B cell (primary cell): ENCODE measurements around the gene GADD45A. TPM values are rescaled to one million over a fixed set of nuclear protein-coding genes. Genes with fewer than 3 reads are reported as not detected.

ENCODE experiments used
- ATAC-seq: fragments of 200-7000 bp; cut with Tn5 transposase; one replicate; pipeline ENCODE4 v1.10.0; 2021; ENCODE audit warnings: low read depth, mild to moderate bottlenecking, moderate number of reproducible peaks, moderate library complexity
- CTCF ChIA-PET: fragments of 350-600 bp; sonication (Branson Sonifier 250); formaldehyde crosslinking; loops from one replicate; lab custom pipeline; 2021; ENCODE audit warnings: antibody characterized with exemption, inconsistent platforms; lab: Charles Lee
- POLR2A ChIA-PET: fragments of 350-600 bp; sonication (Branson Sonifier 250); formaldehyde crosslinking; loops from one replicate; lab custom pipeline; 2021; ENCODE audit warnings: antibody characterized with exemption; lab: Charles Lee
- DNase-seq: peaks from one replicate; pipeline ENCODE4 v3.0.0; 2013
- H2AFZ ChIP-seq: 2 replicates; pipeline ENCODE4 v1.6.1; 2012; ENCODE audit warnings: mild to moderate bottlenecking, low read depth, low read length; ENCODE audit not compliant: insufficient read depth, poor library complexity, severe bottlenecking
- H3K27ac ChIP-seq, 2 donors: 1 replicate in 1 of 2; 2 replicates in 1 of 2; pipeline ENCODE4 v1.5.1; 2012 to 2013; ENCODE audit warnings: low read length in 2 of 2, mild to moderate bottlenecking in 2 of 2, moderate library complexity in 1 of 2
- H3K27me3 ChIP-seq, 4 experiments: fragments of 200-600 bp in 1 of 4; sonication (generic) in 1 of 4; replicated peaks in 1 of 4; 1 replicate in 2 of 4; 2 replicates in 2 of 4; pipeline versions ENCODE4 v1.6.1 to v1.7.0; 2013 to 2016; ENCODE audit warnings: low read length in 3 of 4, mild to moderate bottlenecking in 2 of 4, mixed read lengths in 1 of 4, moderate library complexity in 1 of 4; ENCODE audit not compliant: insufficient read depth in 4 of 4, control insufficient read depth in 3 of 4; ENCODE audit errors: control extremely low read depth in 1 of 4
- H3K36me3 ChIP-seq, 2 experiments: replicated peaks in 1 of 2; 1 replicate in 1 of 2; 2 replicates in 1 of 2; pipeline versions ENCODE4 v1.6.1 to v1.7.1; 2013; ENCODE audit warnings: low read length in 1 of 2; ENCODE audit not compliant: insufficient read depth in 2 of 2, control insufficient read depth in 1 of 2; ENCODE audit errors: control extremely low read depth in 1 of 2, extremely low read depth in 1 of 2
- H3K4me1 ChIP-seq, 2 donors: fragments of 200-600 bp in 1 of 2; sonication (generic) in 1 of 2; 1 replicate in 1 of 2; 2 replicates in 1 of 2; pipeline versions ENCODE4 v1.5.1 to v1.6.1; 2013 to 2017; ENCODE audit warnings: low read length in 2 of 2; ENCODE audit not compliant: control insufficient read depth in 2 of 2, insufficient read depth in 2 of 2
- H3K4me2 ChIP-seq: replicated peaks from 2 replicates; pipeline ENCODE3; 2012; ENCODE audit warnings: mild to moderate bottlenecking, low read depth, low read length; ENCODE audit not compliant: poor library complexity, severe bottlenecking
- H3K4me3 ChIP-seq, 5 experiments: fragments of 200-600 bp in 1 of 5; sonication (generic) in 1 of 5; 1 replicate in 3 of 5; 2 replicates in 2 of 5; pipeline versions ENCODE4 v1.5.1 to v1.7.0; 2011 to 2016; ENCODE audit warnings: low read length in 4 of 5, mild to moderate bottlenecking in 4 of 5, low read depth in 2 of 5, control low read depth in 1 of 5, moderate library complexity in 1 of 5; ENCODE audit not compliant: insufficient read depth in 1 of 5; ENCODE audit errors: control extremely low read depth in 1 of 5, extremely low read depth in 1 of 5
- H3K79me2 ChIP-seq: fragments of 200-600 bp; sonication (generic); one replicate; pipeline ENCODE4 v1.6.0; 2016; ENCODE audit warnings: low read length; ENCODE audit not compliant: control insufficient read depth, insufficient read depth
- H3K9ac ChIP-seq: fragments of 200-600 bp; sonication (generic); 2 replicates; pipeline ENCODE4 v1.6.1; 2017; ENCODE audit warnings: mild to moderate bottlenecking, low read length, moderate library complexity
- H3K9me3 ChIP-seq, 3 donors: one replicate each; pipeline versions ENCODE4 v1.6.1 to v1.7.1; 2013; ENCODE audit warnings: low read length in 2 of 3; ENCODE audit not compliant: control insufficient read depth in 2 of 3, insufficient read depth in 1 of 3; ENCODE audit errors: control extremely low read depth in 1 of 3
- H4K20me1 ChIP-seq: 2 replicates; pipeline ENCODE4 v1.6.0; 2012; ENCODE audit warnings: mild to moderate bottlenecking, low read length; ENCODE audit not compliant: insufficient read depth, control insufficient read depth, poor library complexity, severe bottlenecking
- H3K27ac Mint-ChIP-seq: one replicate; pipeline ENCODE4 v1.8.0; 2021; ENCODE audit warnings: mixed read lengths
- H3K27me3 Mint-ChIP-seq: one replicate; pipeline ENCODE4 v1.8.0; 2021; ENCODE audit warnings: mixed read lengths
- H3K4me1 Mint-ChIP-seq: one replicate; pipeline ENCODE4 v1.8.0; 2021; ENCODE audit warnings: mixed read lengths
- H3K4me3 Mint-ChIP-seq: one replicate; pipeline ENCODE4 v1.8.0; 2021; ENCODE audit warnings: mixed read lengths
- H3K9me3 Mint-ChIP-seq: one replicate; pipeline ENCODE4 v1.8.0; 2022; ENCODE audit warnings: mixed read lengths; ENCODE audit not compliant: insufficient read depth
- CTCF ChIP-seq: fragments of 200-600 bp; IDR thresholded peaks from one replicate; pipeline ENCODE4 v1.8.0; 2022; ENCODE audit warnings: antibody characterized with exemption, mild to moderate bottlenecking
- EZH2 ChIP-seq: IDR thresholded peaks from 2 replicates; pipeline ENCODE4 v1.6.1; 2012; ENCODE audit warnings: borderline replicate concordance, low read depth, mild to moderate bottlenecking, moderate library complexity, low read length; ENCODE audit not compliant: insufficient read depth, poor library complexity, severe bottlenecking
- WGBS: methylation state at CpG from one replicate; pipeline ENCODE4 v1.1.5; 2013; ENCODE audit warnings: missing lambda C conversion rate; ENCODE audit not compliant: insufficient coverage; 5-methylcytosine and 5-hydroxymethylcytosine counted together
- intact Hi-C: fragments of 100-400 bp; cut with micrococcal nuclease; formaldehyde crosslinking; loops from one replicate; pipeline ENCODE4 v1.10.0; 2022
- polyA plus RNA-seq: library from polyadenylated mRNA; depleted of rRNA; stranded (reverse); fragments of >200 nt; gene quantifications from 2 replicates; pipeline ENCODE4 v1.2.3, GENCODE V29; 2012
- total RNA-seq, 2 donors: library from RNA; stranded (reverse); fragments of 120-200 nt in 1 of 2; gene quantifications; 1 replicate in 1 of 2; 2 replicates in 1 of 2; pipeline versions ENCODE4 v1.2.3 to v1.2.4, GENCODE V29; 2013 to 2022

GADD45A gene
- total and polyA plus RNA-seq, 2 donors (not counting 1 experiment from before 2014, with no cell fraction given), result 11.6 to 21.1 TPM

GRCh38 chr1:67659229-67659628 is 25.8 kb upstream of the GADD45A start:
- no peak overlapping the region for H3K27ac Mint-ChIP-seq
- Histone ChIP-seq H3K36me3 (no peaks in the 10 kb centered on the region), H3K79me2 (no peaks in the 10 kb centered on the region), H4K20me1 (no peaks in the 10 kb centered on the region), H3K27ac (no peak overlapping the region), H3K9ac (no peak overlapping the region), H3K9me3 (no peaks in the 10 kb centered on the region), H3K4me3 (no peak overlapping the region), H3K4me2 (no peak overlapping the region), H2AFZ (no peak overlapping the region), H3K27me3 (peaks cover 0 to 4% (median 0%) of the 10 kb centered on the region in 4 experiments), H3K4me1 (no peaks in the 10 kb centered on the region)
- TF ChIP-seq CTCF, result no peak
- TF ChIP-seq EZH2, result no peak
- ATAC-seq (no peak), DNase-seq (no peak)
- H3K27me3 Mint-ChIP-seq, result peaks cover 35% of the 10 kb centered on the region
- H3K9me3 Mint-ChIP-seq, result no peaks in the 10 kb centered on the region
- POLR2A ChIA-PET, result no interaction called here
- intact Hi-C loops, result no loop called here
- 100% methylated on average over 1 of the region's 2 CpGs for WGBS
- CTCF ChIA-PET, result interaction anchor here (1.0 kb wide), 1 partner anchor 9 kb away, joined by 3 read pairs; no protein-coding TSS in a partner anchor
- no peaks in the 10 kb centered on the region for H3K4me1 Mint-ChIP-seq
- H3K4me3 Mint-ChIP-seq, result no peak overlapping the region

GRCh38 chr1:67662884-67663283 is 22.1 kb upstream of the GADD45A start:
- Mint-ChIP-seq H3K27ac (no peak overlapping the region), H3K4me3 (no peak overlapping the region), H3K27me3 (peaks cover 35% of the 10 kb centered on the region), H3K4me1 (no peaks in the 10 kb centered on the region), H3K9me3 (no peaks in the 10 kb centered on the region)
- no CpG with 5 or more reads among the region's 6 CpGs for WGBS
- Histone ChIP-seq H3K79me2 (no peaks in the 10 kb centered on the region), H3K9me3 (no peaks in the 10 kb centered on the region), H3K9ac (no peak overlapping the region), H3K36me3 (no peaks in the 10 kb centered on the region), H3K4me1 (no peaks in the 10 kb centered on the region), H3K4me2 (no peak overlapping the region), H3K4me3 (no peak overlapping the region), H4K20me1 (no peaks in the 10 kb centered on the region), H2AFZ (no peak overlapping the region), H3K27me3 (no peaks in the 10 kb centered on the region), H3K27ac (no peak overlapping the region)
- ATAC-seq (no peak), DNase-seq (no peak)
- ChIA-PET CTCF (no interaction called here), POLR2A (no interaction called here)
- intact Hi-C loops, result no loop called here
- no peak for TF ChIP-seq CTCF
- TF ChIP-seq EZH2, result no peak
